Measurements from ENCODE around the gene KIAA0232.

KIAA0232 gene

DNA sequence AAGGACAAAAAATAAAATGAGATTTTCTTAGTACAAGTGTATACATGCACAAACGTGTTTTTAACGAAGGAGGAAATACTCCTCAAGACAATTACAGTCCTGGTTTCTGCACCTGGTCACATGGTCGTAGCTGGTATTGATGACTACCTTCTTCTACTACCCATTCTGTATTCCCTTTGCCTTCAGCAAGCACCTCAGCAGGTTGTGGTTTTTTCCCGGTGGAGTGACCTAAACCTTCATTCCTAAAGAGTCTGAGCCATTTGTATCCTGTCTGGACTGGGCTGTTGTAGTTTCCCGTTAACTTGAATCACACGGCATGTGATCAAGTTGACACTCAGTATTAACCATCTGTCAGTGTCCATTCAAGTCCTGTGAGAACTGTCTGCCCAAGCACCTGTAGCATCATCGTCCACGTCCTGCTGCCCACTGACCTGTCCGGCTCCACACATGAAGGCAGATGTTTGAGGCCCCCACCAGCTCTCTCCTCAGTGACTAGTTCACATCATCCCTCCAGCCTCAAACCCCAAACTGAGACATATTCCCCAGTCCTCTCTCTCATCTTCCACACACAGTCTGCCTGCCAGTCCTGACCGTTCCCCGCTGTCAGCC is 96.0 kb downstream of the KIAA0232 start:
- H3K36me3 ChIP-seq (ENCODE audit: control insufficient read depth, low read depth, low read length) = peaks cover 55% of the 10 kb centered on the region
- H3K27me3 ChIP-seq (ENCODE audit: control insufficient read depth, insufficient read depth, low read length) = no peaks in the 10 kb centered on the region
- H3K27ac ChIP-seq (ENCODE audit: low read length) = no peak overlapping the region
- H3K4me3 ChIP-seq (ENCODE audit: low read length) = no peak overlapping the region
- no peak overlapping the region for H3K9ac ChIP-seq (ENCODE audit: low read length)
- H3K4me1 ChIP-seq (ENCODE audit: control insufficient read depth, low read depth, low read length) = no peaks in the 10 kb centered on the region
- H3K9me3 ChIP-seq (ENCODE audit: control insufficient read depth, low read depth, low read length) = no peaks in the 10 kb centered on the region

DNA sequence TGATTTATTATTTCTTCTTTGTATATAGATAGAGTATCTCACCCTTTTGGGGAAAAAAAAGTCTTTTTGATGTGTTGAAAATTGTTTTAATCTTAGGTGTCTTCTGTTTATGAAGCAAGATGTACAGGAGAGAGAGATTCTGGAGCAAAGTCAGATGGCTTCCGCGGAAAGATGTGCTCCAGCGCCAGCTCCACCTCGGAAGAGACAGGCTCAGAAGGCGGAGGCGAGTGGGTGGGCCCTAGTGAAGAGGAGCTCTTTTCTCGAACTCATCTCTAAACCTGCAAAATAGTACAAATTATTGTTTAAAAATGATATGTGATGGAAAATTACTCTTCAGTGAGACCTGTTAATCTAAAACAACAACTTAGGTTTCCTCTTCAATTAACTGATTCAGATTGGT is 98.2 kb downstream of the KIAA0232 start:
- H3K4me1 ChIP-seq (ENCODE audit: control insufficient read depth, low read depth, low read length) = no peaks in the 10 kb centered on the region
- no peaks in the 10 kb centered on the region for H3K27me3 ChIP-seq (ENCODE audit: control insufficient read depth, insufficient read depth, low read length)
- H3K36me3 ChIP-seq (ENCODE audit: control insufficient read depth, low read depth, low read length) = peaks cover 46% of the 10 kb centered on the region
- H3K4me3 ChIP-seq (ENCODE audit: low read length) = no peak overlapping the region
- H3K9me3 ChIP-seq (ENCODE audit: control insufficient read depth, low read depth, low read length) = no peaks in the 10 kb centered on the region
- H3K9ac ChIP-seq (ENCODE audit: low read length) = no peak overlapping the region
- no peak overlapping the region for H3K27ac ChIP-seq (ENCODE audit: low read length)

- no peak overlapping the region for H3K9ac ChIP-seq (ENCODE audit: low read length)
- peaks cover 38% of the 10 kb centered on the region for H3K36me3 ChIP-seq (ENCODE audit: control insufficient read depth, low read depth, low read length)
- H3K4me3 ChIP-seq (ENCODE audit: low read length) = no peak overlapping the region
- no peaks in the 10 kb centered on the region for H3K27me3 ChIP-seq (ENCODE audit: control insufficient read depth, insufficient read depth, low read length)
- no peak overlapping the region for H3K27ac ChIP-seq (ENCODE audit: low read length)
- H3K4me1 ChIP-seq (ENCODE audit: control insufficient read depth, low read depth, low read length) = no peaks in the 10 kb centered on the region
- no peaks in the 10 kb centered on the region for H3K9me3 ChIP-seq (ENCODE audit: control insufficient read depth, low read depth, low read length)
Observed at GRCh38 chr4:6881908-6882307, 99.4 kb downstream of the KIAA0232 start.

DNA sequence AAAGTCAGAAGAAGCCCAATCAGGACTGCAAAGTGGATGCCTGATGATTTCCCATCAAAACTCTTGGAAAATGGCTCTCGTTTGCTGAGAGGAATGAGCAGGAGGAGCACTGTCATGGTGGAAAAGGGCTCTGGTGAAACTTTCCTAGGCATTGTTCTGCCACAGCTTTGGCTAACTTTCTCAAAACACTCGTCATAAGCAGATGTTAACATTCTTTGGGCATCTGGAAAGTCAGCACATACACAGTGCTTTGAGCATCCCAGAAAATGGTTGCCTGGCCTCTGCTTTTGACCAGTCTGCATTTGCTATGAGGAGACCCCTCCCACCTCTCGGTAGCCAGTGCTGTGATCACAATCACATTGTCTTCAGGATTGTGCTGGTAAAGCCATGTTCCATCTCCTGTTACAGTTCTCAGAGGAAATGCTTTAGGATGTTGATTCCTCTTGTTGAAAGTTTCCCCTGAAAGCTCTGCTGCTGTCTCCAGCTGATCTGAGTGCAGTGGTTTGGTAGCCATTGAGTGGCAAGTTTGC is 101.9 kb downstream of the KIAA0232 start:
- peaks cover 32% of the 10 kb centered on the region for H3K36me3 ChIP-seq (ENCODE audit: control insufficient read depth, low read depth, low read length)
- no peaks in the 10 kb centered on the region for H3K4me1 ChIP-seq (ENCODE audit: control insufficient read depth, low read depth, low read length)
- H3K27ac ChIP-seq (ENCODE audit: low read length) = no peak overlapping the region
- H3K9me3 ChIP-seq (ENCODE audit: control insufficient read depth, low read depth, low read length) = no peaks in the 10 kb centered on the region
- H3K4me3 ChIP-seq (ENCODE audit: low read length) = no peak overlapping the region
- H3K9ac ChIP-seq (ENCODE audit: low read length) = no peak overlapping the region
- no peaks in the 10 kb centered on the region for H3K27me3 ChIP-seq (ENCODE audit: control insufficient read depth, insufficient read depth, low read length)

DNA sequence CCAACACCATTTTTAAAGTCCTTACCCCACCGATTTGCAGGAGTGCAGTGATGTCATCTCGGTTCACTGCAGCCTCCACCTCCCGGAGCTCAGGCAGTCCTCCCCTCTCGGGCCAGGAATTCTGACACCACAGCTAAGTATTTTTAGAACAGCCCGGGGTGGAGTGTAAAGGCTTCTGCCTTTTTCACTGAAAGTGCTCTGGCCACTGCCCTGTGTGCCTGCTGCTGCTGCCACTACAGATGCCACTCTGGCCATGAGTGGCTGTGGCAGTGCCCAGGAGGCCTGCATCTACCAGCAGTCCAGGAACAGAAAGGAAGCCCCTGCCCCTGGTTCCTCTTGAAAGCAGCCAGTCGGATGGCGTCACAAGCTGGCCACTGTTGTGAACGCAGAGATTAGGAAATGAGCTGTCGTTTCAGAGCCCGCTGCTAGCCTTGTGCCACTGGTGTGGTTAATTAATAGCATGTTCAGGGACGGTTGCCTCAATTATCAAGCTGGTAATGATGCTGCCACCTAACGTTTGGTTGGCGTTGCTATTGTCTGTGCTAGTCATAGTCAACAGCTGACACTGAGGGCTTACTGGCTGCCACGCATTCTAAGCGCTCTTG is 103.5 kb downstream of the KIAA0232 start:
- Histone ChIP-seq H3K9ac (ENCODE audit: low read length) (no peak overlapping the region), H3K36me3 (ENCODE audit: control insufficient read depth, low read depth, low read length) (peaks cover 23% of the 10 kb centered on the region), H3K4me3 (ENCODE audit: low read length) (no peak overlapping the region), H3K9me3 (ENCODE audit: control insufficient read depth, low read depth, low read length) (no peaks in the 10 kb centered on the region), H3K4me1 (ENCODE audit: control insufficient read depth, low read depth, low read length) (no peaks in the 10 kb centered on the region), H3K27ac (ENCODE audit: low read length) (no peak overlapping the region), H3K27me3 (ENCODE audit: control insufficient read depth, insufficient read depth, low read length) (no peaks in the 10 kb centered on the region)

GRCh38 chr4:6886886-6887285 is 104.4 kb downstream of the KIAA0232 start:
- H3K4me3 ChIP-seq (ENCODE audit: low read length) = no peak overlapping the region
- H3K4me1 ChIP-seq (ENCODE audit: control insufficient read depth, low read depth, low read length) = no peaks in the 10 kb centered on the region
- H3K9me3 ChIP-seq (ENCODE audit: control insufficient read depth, low read depth, low read length) = no peaks in the 10 kb centered on the region
- H3K36me3 ChIP-seq (ENCODE audit: control insufficient read depth, low read depth, low read length) = peaks cover 14% of the 10 kb centered on the region
- H3K27ac ChIP-seq (ENCODE audit: low read length) = no peak overlapping the region
- H3K27me3 ChIP-seq (ENCODE audit: control insufficient read depth, insufficient read depth, low read length) = no peaks in the 10 kb centered on the region
- H3K9ac ChIP-seq (ENCODE audit: low read length) = no peak overlapping the region

- Histone ChIP-seq H3K9ac (ENCODE audit: low read length) (no peak overlapping the region), H3K4me1 (ENCODE audit: control insufficient read depth, low read depth, low read length) (no peaks in the 10 kb centered on the region), H3K4me3 (ENCODE audit: low read length) (no peak overlapping the region), H3K36me3 (ENCODE audit: control insufficient read depth, low read depth, low read length) (peaks cover 6% of the 10 kb centered on the region), H3K27me3 (ENCODE audit: control insufficient read depth, insufficient read depth, low read length) (no peaks in the 10 kb centered on the region), H3K27ac (ENCODE audit: low read length) (no peak overlapping the region), H3K9me3 (ENCODE audit: control insufficient read depth, low read depth, low read length) (no peaks in the 10 kb centered on the region)
Observed at GRCh38 chr4:6887591-6888371, 105.3 kb downstream of the KIAA0232 start.

- Histone ChIP-seq H3K9me3 (ENCODE audit: control insufficient read depth, low read depth, low read length) (no peaks in the 10 kb centered on the region), H3K4me3 (ENCODE audit: low read length) (no peak overlapping the region), H3K9ac (ENCODE audit: low read length) (no peak overlapping the region), H3K4me1 (ENCODE audit: control insufficient read depth, low read depth, low read length) (no peaks in the 10 kb centered on the region), H3K27me3 (ENCODE audit: control insufficient read depth, insufficient read depth, low read length) (no peaks in the 10 kb centered on the region), H3K27ac (ENCODE audit: low read length) (no peak overlapping the region), H3K36me3 (ENCODE audit: control insufficient read depth, low read depth, low read length) (no peaks in the 10 kb centered on the region)
Observed at GRCh38 chr4:6888506-6889071, 106.1 kb downstream of the KIAA0232 start.

GRCh38 chr4:6889101-6889735 is 106.7 kb downstream of the KIAA0232 start:
- Histone ChIP-seq H3K36me3 (ENCODE audit: control insufficient read depth, low read depth, low read length) (no peaks in the 10 kb centered on the region), H3K9ac (ENCODE audit: low read length) (no peak overlapping the region), H3K4me3 (ENCODE audit: low read length) (no peak overlapping the region), H3K9me3 (ENCODE audit: control insufficient read depth, low read depth, low read length) (no peaks in the 10 kb centered on the region), H3K4me1 (ENCODE audit: control insufficient read depth, low read depth, low read length) (no peaks in the 10 kb centered on the region), H3K27me3 (ENCODE audit: control insufficient read depth, insufficient read depth, low read length) (no peaks in the 10 kb centered on the region), H3K27ac (ENCODE audit: low read length) (no peak overlapping the region)

- Histone ChIP-seq H3K4me1 (ENCODE audit: control insufficient read depth, low read depth, low read length) (no peaks in the 10 kb centered on the region), H3K27ac (ENCODE audit: low read length) (no peak overlapping the region), H3K27me3 (ENCODE audit: control insufficient read depth, insufficient read depth, low read length) (no peaks in the 10 kb centered on the region), H3K9me3 (ENCODE audit: control insufficient read depth, low read depth, low read length) (no peaks in the 10 kb centered on the region), H3K36me3 (ENCODE audit: control insufficient read depth, low read depth, low read length) (no peaks in the 10 kb centered on the region), H3K4me3 (ENCODE audit: low read length) (no peak overlapping the region), H3K9ac (ENCODE audit: low read length) (no peak overlapping the region)
Observed at GRCh38 chr4:6889736-6890324, 107.3 kb downstream of the KIAA0232 start.

GRCh38 chr4:6890358-6890757 is 107.8 kb downstream of the KIAA0232 start:
- Histone ChIP-seq H3K36me3 (ENCODE audit: control insufficient read depth, low read depth, low read length) (no peaks in the 10 kb centered on the region), H3K27me3 (ENCODE audit: control insufficient read depth, insufficient read depth, low read length) (no peaks in the 10 kb centered on the region)

More at GRCh38 chr4:6890358-6890757, 107.8 kb downstream of the KIAA0232 start:
- no peak overlapping the region for H3K4me3 ChIP-seq (ENCODE audit: low read length)
- H3K9me3 ChIP-seq (ENCODE audit: control insufficient read depth, low read depth, low read length) = no peaks in the 10 kb centered on the region
- no peak overlapping the region for H3K27ac ChIP-seq (ENCODE audit: low read length)
- H3K9ac ChIP-seq (ENCODE audit: low read length) = no peak overlapping the region
- no peaks in the 10 kb centered on the region for H3K4me1 ChIP-seq (ENCODE audit: control insufficient read depth, low read depth, low read length)
